ENCODE measurements around the gene TBC1D9. TPM values are rescaled to one million over a fixed set of nuclear protein-coding genes. Genes with fewer than 3 reads are reported as not detected.

The TBC1D9 gene
- total and polyA plus RNA-seq, 2 of the 13 experiments (the other 11 are each of a cell fraction or from before 2014, with no cell fraction given), result 11.9 to 12.2 TPM

GRCh38 chr4:140756319-140757231, at the start of gene TBC1D9 (continued):
- TF ChIP-seq NFYB (CRISPR knock-in tag; IDR thresholded peaks at IDR 0.05) (no peak; the same call in 1 of the 2 replicates), RFXAP (CRISPR knock-in tag; IDR thresholded peaks at IDR 0.05; ENCODE audit: borderline replicate concordance) (peak; percentile 66; the same call in 1 of the 2 replicates), ZNF260 (CRISPR knock-in tag; IDR thresholded peaks at IDR 0.05; ENCODE audit: borderline replicate concordance, low read depth) (no peak), ZBTB33 (CRISPR knock-in tag; IDR thresholded peaks at IDR 0.05) (no peak), POLR2G (IDR thresholded peaks at IDR 0.05; ENCODE audit: low read depth, low read length) (peak; percentile 73), SP4 (CRISPR knock-in tag; IDR thresholded peaks at IDR 0.05) (0 out of 2 replicates have a peak, but pooled peaks have one; percentile 49), ZNF44 (CRISPR knock-in tag; IDR thresholded peaks at IDR 0.05) (no peak), ZNF18 (CRISPR knock-in tag; IDR thresholded peaks at IDR 0.05; ENCODE audit: insufficient replicate concordance) (peak; percentile 76), ZNF17 (CRISPR knock-in tag; IDR thresholded peaks at IDR 0.05) (no peak), HNRNPUL1 (IDR thresholded peaks at IDR 0.05; ENCODE audit: low read depth, low read length) (no peak), RARG (CRISPR knock-in tag; IDR thresholded peaks at IDR 0.05; ENCODE audit: low read depth) (no peak), FOXA1 (IDR thresholded peaks at IDR 0.05) (no peak), FOXA1 (CRISPR knock-in tag; IDR thresholded peaks at IDR 0.05) (peak; percentile 43; the same call in 1 of the 2 replicates), ZNF251 (CRISPR knock-in tag; IDR thresholded peaks at IDR 0.05) (peak; percentile 67; the same call in 1 of the 2 replicates), ZNF552 (CRISPR knock-in tag; IDR thresholded peaks at IDR 0.05; ENCODE audit: borderline replicate concordance) (0 out of 2 replicates have a peak, but pooled peaks have one; percentile 50), ZNF468 (CRISPR knock-in tag; IDR thresholded peaks at IDR 0.05) (peak; percentile 65; the same call in 1 of the 2 replicates), SIN3B (IDR thresholded peaks at IDR 0.05; ENCODE audit: low read length) (no peak), EHMT2 (IDR thresholded peaks at IDR 0.05; ENCODE audit: borderline replicate concordance, low read depth, low read length) (no peak), E2F2 (CRISPR knock-in tag; IDR thresholded peaks at IDR 0.05; ENCODE audit: borderline replicate concordance) (no peak), ZNF563 (CRISPR knock-in tag; IDR thresholded peaks at IDR 0.05) (peak; percentile 65), GATAD2A (CRISPR knock-in tag; IDR thresholded peaks at IDR 0.05) (peak; percentile 74), TBL1XR1 (IDR thresholded peaks at IDR 0.05; ENCODE audit: borderline replicate concordance, low read length, partially characterized antibody) (no peak), BORCS8-MEF2B (CRISPR knock-in tag; IDR thresholded peaks at IDR 0.05) (0 out of 2 replicates have a peak, but pooled peaks have one; percentile 38), HNRNPLL (IDR thresholded peaks at IDR 0.05; ENCODE audit: low read depth, low read length, poor library complexity, severe bottlenecking) (peak; percentile 61)

Measured in HepG2 (cell line).